Epithelial cell of prostate (primary cell): ENCODE results near the gene DGCR6L.
"Not testable (repeated sequence)": the region's sequence is repeated elsewhere in the genome, so short reads cannot be mapped to it uniquely, and the experiment has no call there.

Source experiments
- DNase-seq: peaks from one replicate; pipeline ENCODE4 v3.0.0-alpha.2; 2011; ENCODE audit warnings: low read depth, low spot score
- H3K27ac ChIP-seq: fragments of 450-650 bp; 2 replicates; pipeline ENCODE4 v1.5.1; 2017; ENCODE audit warnings: mild to moderate bottlenecking

Gene DGCR6L

GRCh38 chr22:20266667-20267440 lies 53.0 kb downstream of the DGCR6L start:
- DNase-seq, H3K27ac ChIP-seq: not testable (repeated sequence)

GRCh38 chr22:20265772-20266666 lies 53.8 kb downstream of the DGCR6L start:
- H3K27ac ChIP-seq, DNase-seq: not testable (repeated sequence)

- no peak for DNase-seq
- no peak overlapping the region for H3K27ac ChIP-seq
Measured at GRCh38 chr22:20264614-20265452, 55.0 kb downstream of the DGCR6L start.
